GM21737 (cell line): ENCODE data around the gene OR11G2.
"Not testable (repeated sequence)": the region's sequence is repeated elsewhere in the genome, so short reads cannot be mapped to it uniquely, and the experiment has no call there.

Experiments
- ATAC-seq: cut with Tn5 transposase; IDR thresholded peaks from one replicate; pipeline ENCODE4 v1.9.1; 2021; ENCODE audit warnings: mild to moderate bottlenecking, moderate library complexity; ENCODE audit not compliant: unreplicated experiment

OR11G2 gene

GRCh38 chr14:20190596-20190995 lies at the start of gene OR11G2:
TSS of gene OR11G2 (plus strand) at chr14:20190896. CDS start at chr14:20197438, 6,542 bp downstream.
- no peak for ATAC-seq

GRCh38 chr14:20143911-20144310 lies 46.8 kb upstream of the OR11G2 start:
- no peak for ATAC-seq

DNA sequence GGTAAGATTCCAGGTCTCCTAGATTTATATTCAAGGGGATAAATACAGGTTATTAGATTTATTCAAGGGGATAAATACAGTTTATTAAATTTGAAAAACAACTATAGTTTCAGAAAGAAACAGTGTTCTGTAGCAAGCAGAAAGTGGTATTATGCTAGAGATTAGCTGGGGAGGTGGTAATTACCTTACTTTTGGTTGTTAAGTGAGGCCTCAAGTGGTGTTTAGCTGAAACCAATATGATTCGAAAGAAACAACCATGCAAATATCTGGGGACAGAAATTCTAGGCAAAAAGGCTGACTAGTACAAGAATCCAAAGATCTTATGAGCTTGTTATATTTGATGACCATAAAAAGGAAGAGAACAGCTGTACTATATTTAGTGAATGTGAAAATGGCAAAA lies 45.9 kb upstream of the OR11G2 start:
- ATAC-seq, result no peak

GRCh38 chr14:20164462-20164861 lies 26.2 kb upstream of the OR11G2 start:
- ATAC-seq, result no peak

DNA sequence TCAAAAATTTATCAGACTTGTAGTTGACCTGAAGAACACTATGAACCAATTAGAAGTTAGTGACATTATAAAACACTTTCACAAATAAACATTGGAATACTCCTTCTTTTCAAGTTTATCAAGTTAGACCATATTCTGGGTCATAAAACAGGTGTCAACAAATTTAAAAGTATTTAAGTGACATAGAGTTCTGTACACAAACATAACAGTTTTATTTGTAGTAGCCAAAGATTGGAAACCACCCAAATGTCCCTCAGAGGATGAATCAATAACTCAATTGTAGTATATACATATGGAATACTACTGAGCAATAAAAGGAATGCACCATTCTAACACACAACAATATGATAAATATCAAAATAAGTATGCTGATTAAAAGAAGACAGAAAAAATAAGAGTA lies 23.6 kb upstream of the OR11G2 start:
- no peak for ATAC-seq

GRCh38 chr14:20169852-20170251 lies 20.8 kb upstream of the OR11G2 start:
- ATAC-seq, result not testable (repeated sequence)

- ATAC-seq, result not testable (repeated sequence)
Observed at GRCh38 chr14:20174205-20174604, 16.5 kb upstream of the OR11G2 start.

GRCh38 chr14:20176330-20176729 lies 14.4 kb upstream of the OR11G2 start:
- no peak for ATAC-seq

DNA sequence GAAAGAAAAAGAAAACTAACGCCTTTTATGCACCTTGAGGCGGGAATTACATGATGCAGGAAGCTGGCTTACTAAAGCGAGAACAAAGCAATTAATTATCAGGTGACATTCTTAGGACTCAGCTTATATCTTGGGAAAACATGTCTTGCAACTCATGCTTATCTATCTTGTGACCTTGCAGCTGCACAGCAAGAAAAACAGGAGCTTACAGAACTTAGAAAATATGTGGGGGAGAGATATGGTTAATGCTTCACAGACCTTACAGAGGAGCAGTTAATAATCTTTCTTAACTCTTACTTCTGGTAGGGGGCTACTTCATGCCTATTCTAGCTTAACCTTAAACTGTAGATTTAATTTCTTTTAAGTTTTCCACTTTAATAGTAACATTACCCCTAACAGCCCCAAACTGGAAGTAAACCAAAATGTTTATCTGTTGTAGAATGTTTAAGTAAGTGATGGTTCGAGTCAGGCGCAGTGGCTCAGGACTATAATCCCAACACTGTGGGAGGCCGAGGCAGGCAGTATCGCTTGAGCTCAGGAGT lies 13.2 kb upstream of the OR11G2 start:
- no peak for ATAC-seq

DNA sequence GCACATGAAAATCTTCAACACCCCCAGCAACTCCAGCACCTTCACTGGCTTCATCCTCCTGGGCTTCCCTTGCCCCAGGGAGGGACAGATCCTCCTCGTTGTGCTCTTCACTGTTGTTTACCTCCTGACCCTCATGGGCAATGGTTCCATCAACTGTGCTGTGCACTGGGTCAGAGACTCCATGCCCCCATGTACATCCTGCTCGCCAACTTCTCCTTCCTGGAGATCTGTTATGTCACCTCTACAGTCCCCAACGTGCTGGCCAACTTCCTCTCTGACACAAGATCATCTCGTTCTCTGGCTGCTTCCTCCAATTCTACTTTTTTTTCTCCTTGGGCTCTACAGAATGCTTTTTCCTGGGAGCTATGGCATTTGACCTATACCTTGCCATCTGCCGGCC lies 11.5 kb upstream of the OR11G2 start:
- ATAC-seq, result no peak

GRCh38 chr14:20179880-20180279 lies 10.8 kb upstream of the OR11G2 start:
- no peak for ATAC-seq

DNA sequence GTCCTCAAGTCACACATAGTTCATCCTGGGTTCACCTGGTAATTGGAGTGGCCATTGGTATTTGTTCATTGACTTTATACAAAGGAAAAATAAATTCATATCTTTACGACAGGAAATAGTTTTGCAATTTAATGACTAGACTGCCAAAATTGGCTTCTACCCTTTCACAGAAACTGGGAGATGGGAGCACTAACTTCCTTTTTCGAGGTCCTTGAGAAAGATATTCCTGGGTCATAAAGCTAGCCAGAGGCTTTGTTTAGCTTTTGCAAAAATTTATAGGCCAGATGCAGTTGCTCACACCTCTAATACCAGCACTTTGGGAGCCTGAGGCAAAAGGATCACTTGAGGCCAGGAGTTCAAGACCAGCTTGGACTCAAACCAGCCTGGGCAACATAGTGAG lies 10.2 kb upstream of the OR11G2 start:
- no peak for ATAC-seq

- ATAC-seq, result no peak
Observed at GRCh38 chr14:20184181-20184580, 6.5 kb upstream of the OR11G2 start.

DNA sequence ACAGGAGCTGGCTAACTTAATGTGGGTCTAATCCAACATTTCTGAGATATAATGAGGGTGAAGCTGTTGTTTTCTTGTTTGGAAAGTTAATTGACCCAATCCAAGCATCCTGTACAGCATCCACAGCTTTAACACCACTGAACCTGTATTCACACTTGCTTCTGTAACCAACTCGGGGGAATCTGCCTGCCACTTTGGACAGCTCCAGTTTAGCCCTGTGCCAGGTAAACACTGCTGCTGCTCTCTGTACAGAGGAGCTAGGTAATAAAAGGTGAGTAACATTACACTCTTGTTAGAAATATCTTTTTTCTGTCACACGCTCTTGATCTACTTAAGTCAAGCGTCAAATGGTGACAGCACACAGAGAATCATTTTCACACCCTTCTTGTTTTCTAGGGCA lies 700 bp downstream of the OR11G2 start:
- ATAC-seq, result no peak

DNA sequence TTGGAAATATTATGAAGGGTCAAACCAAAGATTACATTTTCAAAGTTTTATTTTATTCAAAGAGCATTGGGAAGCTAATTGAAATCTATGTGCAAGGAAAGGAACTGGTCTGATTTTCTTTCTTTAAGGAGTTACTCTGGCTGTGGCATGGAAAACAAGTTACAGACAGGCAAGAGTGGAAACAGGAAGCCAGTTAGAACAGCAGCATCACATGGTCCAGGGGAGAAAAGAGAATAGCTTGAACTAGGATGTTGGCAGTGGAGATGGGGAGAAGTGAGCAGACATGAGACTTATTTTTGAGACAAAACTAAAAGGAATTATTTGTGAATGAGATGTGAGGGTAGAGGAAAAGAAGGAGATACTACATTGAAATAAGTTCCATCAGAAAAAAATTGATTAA lies 3.4 kb downstream of the OR11G2 start:
- ATAC-seq, result no peak

GRCh38 chr14:20195170-20195569 lies 4.5 kb downstream of the OR11G2 start:
- not testable (repeated sequence) for ATAC-seq

DNA sequence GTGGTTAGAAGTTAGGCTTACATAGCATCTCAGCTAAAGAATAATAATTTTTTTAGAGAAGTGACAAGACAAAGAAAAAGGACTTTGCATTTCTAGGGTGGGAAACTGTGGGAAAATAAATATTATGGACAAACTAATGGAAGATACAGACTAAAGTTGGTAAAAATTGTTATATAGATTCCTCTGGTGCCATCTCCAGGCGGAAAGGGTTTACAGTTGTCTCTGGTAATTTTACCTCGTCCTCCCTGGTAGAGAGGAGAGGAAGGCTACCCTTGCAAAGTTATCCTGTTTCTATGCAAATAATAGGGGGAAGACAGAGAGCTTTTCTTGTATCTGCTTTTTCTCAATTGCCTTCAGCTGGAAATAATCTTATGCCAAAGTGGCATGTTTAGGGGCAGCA lies 5.2 kb downstream of the OR11G2 start:
- no peak for ATAC-seq

DNA sequence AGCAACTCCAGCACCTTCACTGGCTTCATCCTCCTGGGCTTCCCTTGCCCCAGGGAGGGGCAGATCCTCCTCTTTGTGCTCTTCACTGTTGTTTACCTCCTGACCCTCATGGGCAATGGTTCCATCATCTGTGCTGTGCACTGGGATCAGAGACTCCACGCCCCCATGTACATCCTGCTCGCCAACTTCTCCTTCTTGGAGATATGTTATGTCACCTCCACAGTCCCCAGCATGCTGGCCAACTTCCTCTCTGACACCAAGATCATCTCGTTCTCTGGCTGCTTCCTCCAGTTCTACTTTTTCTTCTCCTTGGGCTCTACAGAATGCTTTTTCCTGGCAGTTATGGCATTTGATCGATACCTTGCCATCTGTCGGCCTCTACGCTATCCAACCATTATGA lies 6.8 kb downstream of the OR11G2 start:
- ATAC-seq, result no peak

GRCh38 chr14:20198991-20199390 lies 8.3 kb downstream of the OR11G2 start:
- no peak for ATAC-seq

DNA sequence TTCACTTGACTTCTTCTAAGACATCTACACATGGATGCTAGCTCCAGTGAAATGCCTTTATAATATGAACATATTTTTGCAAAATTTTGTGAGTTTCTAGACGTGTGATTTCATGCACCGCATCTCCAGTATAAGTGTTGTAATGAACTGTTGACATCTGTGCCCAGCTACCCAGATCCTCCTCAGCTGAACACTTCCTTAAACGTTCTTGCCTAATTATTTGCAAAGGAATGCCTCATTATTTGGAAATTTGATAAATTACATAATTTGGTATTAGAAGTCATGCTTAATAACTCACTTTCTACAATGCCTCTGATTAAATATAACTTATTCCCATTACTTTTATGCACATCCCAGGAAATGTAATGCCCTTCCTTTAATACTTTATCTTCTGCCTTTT lies 14.0 kb downstream of the OR11G2 start:
- no peak for ATAC-seq

DNA sequence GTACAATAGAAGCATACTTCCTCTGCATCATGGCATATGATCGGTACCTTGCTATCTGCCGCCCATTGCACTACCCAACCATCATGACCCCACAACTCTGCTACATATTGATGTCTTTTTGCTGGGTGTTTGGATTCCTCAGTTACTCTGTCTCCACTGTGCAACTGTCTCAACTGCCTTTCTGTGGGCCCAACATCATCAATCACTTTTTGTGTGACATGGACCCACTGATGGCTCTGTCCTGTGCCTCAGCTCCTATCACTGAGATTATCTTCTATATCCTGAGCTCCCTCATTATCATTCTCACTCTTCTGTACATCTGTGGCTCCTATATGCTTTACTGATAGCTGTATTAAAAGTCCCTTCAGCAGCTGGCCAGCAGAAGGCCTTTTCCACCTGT lies 18.9 kb downstream of the OR11G2 start:
- ATAC-seq, result no peak

GRCh38 chr14:20212406-20212805 lies 21.7 kb downstream of the OR11G2 start:
- ATAC-seq, result not testable (repeated sequence)

- ATAC-seq, result no peak
Observed at GRCh38 chr14:20215196-20215595, 24.5 kb downstream of the OR11G2 start.

DNA sequence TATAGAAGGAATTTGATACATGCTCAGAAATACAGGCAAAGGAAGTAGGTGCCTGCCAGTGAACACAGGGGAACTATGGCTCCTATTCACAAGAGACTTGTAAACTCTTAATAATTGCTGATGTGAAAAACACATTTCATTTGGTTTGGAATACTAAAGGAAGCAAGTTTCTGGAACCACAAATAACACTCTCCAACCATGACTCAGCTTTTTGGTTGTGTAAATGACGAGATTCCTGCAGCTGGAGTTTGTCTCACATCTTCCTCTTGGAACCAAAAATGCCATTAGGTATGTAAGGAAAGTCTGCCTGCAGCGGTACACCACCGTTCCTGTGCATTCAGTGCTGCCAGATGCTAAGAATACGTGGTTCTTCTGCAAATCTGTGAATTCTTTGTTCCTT lies 28.3 kb downstream of the OR11G2 start:
- no peak for ATAC-seq
